ENCODE results near the gene SP140L. TPM values are rescaled to one million over a fixed set of nuclear protein-coding genes. Genes with fewer than 3 reads are reported as not detected.
A peak's percentile ranks its signal among the peaks of the same experiment; 100 is the strongest.
"Not testable (repeated sequence)": the region's sequence is repeated elsewhere in the genome, so short reads cannot be mapped to it uniquely, and the experiment has no call there.

Gene SP140L
- total RNA-seq (0.07 and 0.30 TPM in 2 replicates), polyA plus RNA-seq (0.37 TPM in 1 of 2 replicates, not detected in the other)

- Histone ChIP-seq H3K36me3 (no peaks in the 10 kb centered on the region), H3K9me3 (ENCODE audit: low read depth) (no peaks in the 10 kb centered on the region), H3K27me3 (no peaks in the 10 kb centered on the region), H3K4me3 (no peak within 1 kb of the TSS), H3K27ac (no peak within 1 kb of the TSS), H3K4me1 (ENCODE audit: low read depth) (no peaks in the 10 kb centered on the region)
- peak in 1 of 2 donors; percentile 84 for DNase-seq (ENCODE audit: low read depth in 1 of 2, low spot score in 1 of 2)
- TF ChIP-seq, protein P1, sequence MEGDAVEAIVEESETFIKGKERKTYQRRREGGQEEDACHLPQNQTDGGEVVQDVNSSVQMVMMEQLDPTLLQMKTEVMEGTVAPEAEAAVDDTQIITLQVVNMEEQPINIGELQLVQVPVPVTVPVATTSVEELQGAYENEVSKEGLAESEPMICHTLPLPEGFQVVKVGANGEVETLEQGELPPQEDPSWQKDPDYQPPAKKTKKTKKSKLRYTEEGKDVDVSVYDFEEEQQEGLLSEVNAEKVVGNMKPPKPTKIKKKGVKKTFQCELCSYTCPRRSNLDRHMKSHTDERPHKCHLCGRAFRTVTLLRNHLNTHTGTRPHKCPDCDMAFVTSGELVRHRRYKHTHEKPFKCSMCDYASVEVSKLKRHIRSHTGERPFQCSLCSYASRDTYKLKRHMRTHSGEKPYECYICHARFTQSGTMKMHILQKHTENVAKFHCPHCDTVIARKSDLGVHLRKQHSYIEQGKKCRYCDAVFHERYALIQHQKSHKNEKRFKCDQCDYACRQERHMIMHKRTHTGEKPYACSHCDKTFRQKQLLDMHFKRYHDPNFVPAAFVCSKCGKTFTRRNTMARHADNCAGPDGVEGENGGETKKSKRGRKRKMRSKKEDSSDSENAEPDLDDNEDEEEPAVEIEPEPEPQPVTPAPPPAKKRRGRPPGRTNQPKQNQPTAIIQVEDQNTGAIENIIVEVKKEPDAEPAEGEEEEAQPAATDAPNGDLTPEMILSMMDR (IDR thresholded peaks at IDR 0.05; ENCODE audit: low read depth, low read length): no peak
These were observed at the start of gene SP140L for GRCh38 chr2:230326453-230327417. Gene SP140L, plus strand, starts transcription at chr2:230327193. Its CDS starts 77 bp downstream, at chr2:230327270.

DNA sequence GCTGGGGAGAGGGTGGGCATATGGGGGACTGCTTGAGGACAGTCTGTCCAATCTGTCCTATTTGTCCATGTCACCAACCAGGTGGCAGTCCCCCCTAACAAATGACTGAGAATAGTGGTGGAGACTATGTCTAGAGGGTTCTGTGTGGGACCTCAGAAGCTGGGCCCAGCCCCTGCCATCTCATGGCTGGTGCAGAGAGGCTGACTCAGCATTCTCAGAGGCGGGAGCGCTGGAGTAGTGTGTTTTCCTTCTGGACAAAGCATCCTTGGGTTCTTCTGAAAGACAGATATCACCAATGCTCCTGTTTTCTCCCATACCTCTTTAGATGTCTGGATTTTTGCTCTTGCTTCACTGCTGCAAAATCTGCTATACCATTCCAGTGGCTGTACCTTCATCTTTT, 44.1 kb upstream of the SP140L start:
- H3K9me3 ChIP-seq (ENCODE audit: low read depth): no peaks in the 10 kb centered on the region
- no peak overlapping the region for H3K4me3 ChIP-seq
- TF ChIP-seq, protein P1 (IDR thresholded peaks at IDR 0.05; ENCODE audit: low read depth, low read length): no peak
- DNase-seq (ENCODE audit: low read depth in 1 of 2, low spot score in 1 of 2): no peak
- H3K27me3 ChIP-seq: no peaks in the 10 kb centered on the region
- no peaks in the 10 kb centered on the region for H3K36me3 ChIP-seq
- H3K4me1 ChIP-seq (ENCODE audit: low read depth): no peaks in the 10 kb centered on the region
- H3K27ac ChIP-seq: no peak overlapping the region

GRCh38 chr2:230286048-230286447, 40.9 kb upstream of the SP140L start:
- no peak for DNase-seq (ENCODE audit: low read depth in 1 of 2, low spot score in 1 of 2)
- H3K4me1 ChIP-seq (ENCODE audit: low read depth): no peaks in the 10 kb centered on the region
- no peaks in the 10 kb centered on the region for H3K9me3 ChIP-seq (ENCODE audit: low read depth)
- TF ChIP-seq, protein P1 (IDR thresholded peaks at IDR 0.05; ENCODE audit: low read depth, low read length): no peak
- H3K36me3 ChIP-seq: no peaks in the 10 kb centered on the region
- H3K27ac ChIP-seq: no peak overlapping the region
- no peaks in the 10 kb centered on the region for H3K27me3 ChIP-seq
- no peak overlapping the region for H3K4me3 ChIP-seq

GRCh38 chr2:230289311-230289710, 37.7 kb upstream of the SP140L start:
- DNase-seq (ENCODE audit: low read depth in 1 of 2, low spot score in 1 of 2): peak; percentile 44 to 49
- H3K27ac ChIP-seq; H3K4me1 ChIP-seq (ENCODE audit: low read depth); H3K9me3 ChIP-seq (ENCODE audit: low read depth); H3K36me3 ChIP-seq; H3K27me3 ChIP-seq; H3K4me3 ChIP-seq: not testable (repeated sequence)

GRCh38 chr2:230295192-230295591, 31.8 kb upstream of the SP140L start:
- H3K4me1 ChIP-seq (ENCODE audit: low read depth): no peaks in the 10 kb centered on the region
- no peak overlapping the region for H3K4me3 ChIP-seq
- H3K27ac ChIP-seq: no peak overlapping the region
- TF ChIP-seq, protein P1 (IDR thresholded peaks at IDR 0.05; ENCODE audit: low read depth, low read length): no peak
- no peaks in the 10 kb centered on the region for H3K9me3 ChIP-seq (ENCODE audit: low read depth)
- H3K27me3 ChIP-seq: no peaks in the 10 kb centered on the region
- DNase-seq (ENCODE audit: low read depth in 1 of 2, low spot score in 1 of 2): no peak
- no peaks in the 10 kb centered on the region for H3K36me3 ChIP-seq

DNA sequence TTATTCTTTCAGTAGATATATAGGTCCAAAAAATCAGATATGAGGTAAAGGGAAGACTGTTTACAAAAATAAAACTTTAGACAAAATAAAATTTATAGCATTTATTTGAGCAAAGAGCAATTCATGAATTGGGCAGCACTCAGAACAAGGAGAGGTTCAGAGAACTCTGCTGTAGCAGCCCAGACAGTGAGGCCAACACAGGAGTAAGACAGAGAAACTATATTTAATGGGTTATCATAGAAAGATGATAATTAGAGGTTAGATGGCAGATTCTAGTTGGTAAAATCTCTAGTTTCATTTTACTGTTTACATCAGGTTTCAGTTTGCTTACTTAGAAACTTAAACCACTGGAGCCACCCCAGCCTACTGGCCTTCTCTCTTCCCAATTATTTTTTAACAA, 30.1 kb upstream of the SP140L start:
- H3K9me3 ChIP-seq (ENCODE audit: low read depth): no peaks in the 10 kb centered on the region
- TF ChIP-seq, protein P1 (IDR thresholded peaks at IDR 0.05; ENCODE audit: low read depth, low read length): no peak
- H3K4me1 ChIP-seq (ENCODE audit: low read depth): no peaks in the 10 kb centered on the region
- no peaks in the 10 kb centered on the region for H3K36me3 ChIP-seq
- H3K27ac ChIP-seq: no peak overlapping the region
- DNase-seq (ENCODE audit: low read depth in 1 of 2, low spot score in 1 of 2): no peak
- H3K4me3 ChIP-seq: no peak overlapping the region
- H3K27me3 ChIP-seq: no peaks in the 10 kb centered on the region
